ENCODE results near the gene OAS2. TPM values are rescaled to one million over a fixed set of nuclear protein-coding genes. Genes with fewer than 3 reads are reported as not detected.

Gene OAS2
- total RNA-seq, 1 experiment from 2014 or later, result 1.3 TPM

DNA sequence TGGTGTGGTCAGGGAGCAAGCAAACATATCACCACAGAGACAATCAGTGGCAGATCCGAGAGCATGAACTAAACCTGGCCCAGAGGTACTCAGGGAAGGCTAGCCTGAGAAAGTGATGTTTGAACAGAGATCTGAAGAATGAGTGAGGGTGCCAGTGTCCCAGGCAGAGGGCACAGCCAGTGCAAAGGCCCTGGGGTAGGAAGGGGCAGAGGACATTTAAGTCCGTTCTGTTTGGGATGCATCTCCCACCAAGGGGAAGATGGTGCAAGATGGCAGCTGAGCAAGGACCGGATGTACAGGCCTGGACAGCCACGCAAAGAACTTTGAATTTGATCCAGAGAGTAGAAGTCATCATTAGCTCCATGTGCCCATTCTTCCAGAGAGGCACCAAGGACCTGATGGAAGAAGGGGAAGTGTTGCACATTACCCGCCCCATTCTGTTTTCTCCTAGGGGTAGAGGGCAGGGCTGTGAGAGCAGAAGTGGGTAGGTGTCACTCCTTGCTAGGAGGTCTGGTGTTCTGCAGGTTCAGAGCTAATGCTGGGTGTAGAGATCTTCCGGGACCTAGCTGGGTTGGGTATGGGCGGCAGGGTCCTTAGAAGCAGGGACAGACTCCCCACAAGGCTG, 82.1 kb downstream of the OAS2 start:
- in situ Hi-C loops (cut with HindIII; ENCODE audit: low pct_unique_long_range_greater_than_20kb, low sequenced_read_pairs), result no loop called here
- DNase-seq (ENCODE audit: low read depth, low spot score), result no peak

DNA sequence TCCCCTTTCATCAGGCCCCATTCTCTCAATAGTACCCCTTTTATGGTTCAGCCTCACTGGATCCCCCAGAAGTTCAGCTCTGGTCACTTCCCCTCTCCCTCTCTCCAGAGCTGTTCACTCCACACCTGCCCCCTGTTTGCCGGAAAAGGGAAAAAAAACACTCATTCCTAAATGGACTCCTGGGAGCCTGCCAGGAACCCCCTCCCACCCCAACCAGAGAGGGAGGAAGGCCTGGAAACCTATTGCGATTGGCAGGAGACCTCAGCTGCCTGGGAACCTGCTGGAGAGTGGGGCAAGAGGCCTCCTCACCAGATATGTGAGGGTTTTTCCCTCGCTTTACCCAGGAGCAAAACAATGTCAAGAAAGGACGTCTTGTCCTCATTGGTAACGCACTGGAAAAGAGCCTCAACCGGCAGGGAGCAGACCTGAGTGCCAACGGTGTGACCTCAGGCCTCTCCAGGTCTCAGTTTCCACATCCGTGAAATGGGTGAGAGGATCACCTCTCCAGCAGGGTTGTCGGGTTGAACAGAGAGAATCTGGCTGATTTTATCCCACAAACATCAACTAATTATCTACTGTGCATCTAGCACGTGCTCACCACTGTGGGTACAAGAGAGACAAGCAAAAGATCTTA, 82.9 kb downstream of the OAS2 start:
- in situ Hi-C loops (cut with HindIII; ENCODE audit: low pct_unique_long_range_greater_than_20kb, low sequenced_read_pairs), result no loop called here
- no peak for DNase-seq (ENCODE audit: low read depth, low spot score)

Other genes with a start within 250 kb of the OAS2 start
- not detected in 2 replicates for gene RPH3A, start 186.8 kb upstream of the OAS2 start, total RNA-seq (2014; rRNA removed; shearing (Covaris generic))
- 3.6 and 4.8 TPM in 2 replicates for gene OAS1, start 71.6 kb upstream of the OAS2 start, total RNA-seq (2014; rRNA removed; shearing (Covaris generic))
- 6.6 and 8.8 TPM in 2 replicates for gene OAS3, start 40.0 kb upstream of the OAS2 start, total RNA-seq (2014; rRNA removed; shearing (Covaris generic))
- gene DTX1, start 78.2 kb downstream of the OAS2 start, total RNA-seq (2014; rRNA removed; shearing (Covaris generic)), result 0.95 and 1.1 TPM in 2 replicates
- 0.74 and 0.85 TPM in 2 replicates for gene RASAL1, start 157.2 kb downstream of the OAS2 start, total RNA-seq (2014; rRNA removed; shearing (Covaris generic))
- gene CFAP73, start 171.2 kb downstream of the OAS2 start, total RNA-seq (2014; rRNA removed; shearing (Covaris generic)), result not detected in 2 replicates
- gene DDX54, start 207.0 kb downstream of the OAS2 start, total RNA-seq (2014; rRNA removed; shearing (Covaris generic)), result 60.4 and 73.4 TPM in 2 replicates
- 38.8 and 39.1 TPM in 2 replicates for gene RITA1, start 207.2 kb downstream of the OAS2 start, total RNA-seq (2014; rRNA removed; shearing (Covaris generic))
- 14.3 and 16.3 TPM in 2 replicates for gene TPCN1, start 242.9 kb downstream of the OAS2 start, total RNA-seq (2014; rRNA removed; shearing (Covaris generic))

All from SK-MEL-5 (cell line).